SKM-1 treated with dmso at 0.1 percent for 144 hours (cell line): Measurements from ENCODE around the gene YWHAH.

Experiments
- DNase-seq: peaks from one replicate; lab custom pipeline; 2025; ENCODE audit not compliant: unreplicated experiment; lab: John Stamatoyannopoulos, UW

YWHAH gene

GRCh38 chr22:31922534-31922933 is 21.8 kb upstream of the YWHAH start:
- peak; percentile 35 for DNase-seq

GRCh38 chr22:31923136-31923535 is 21.2 kb upstream of the YWHAH start:
- peak; percentile 42 for DNase-seq

GRCh38 chr22:31923747-31924146 is 20.6 kb upstream of the YWHAH start:
- no peak for DNase-seq

- no peak for DNase-seq
These were observed 19.3 kb upstream of the YWHAH start for GRCh38 chr22:31925056-31925455.

GRCh38 chr22:31926024-31926423 is 18.3 kb upstream of the YWHAH start:
- no peak for DNase-seq

GRCh38 chr22:31926969-31927368 is 17.4 kb upstream of the YWHAH start:
- DNase-seq, result no peak

- DNase-seq, result no peak
These were observed 16.8 kb upstream of the YWHAH start for GRCh38 chr22:31927562-31927961.

- DNase-seq, result no peak
These were observed 15.0 kb upstream of the YWHAH start for GRCh38 chr22:31929167-31929930.

- no peak for DNase-seq
These were observed 11.5 kb upstream of the YWHAH start for GRCh38 chr22:31932863-31933262.

GRCh38 chr22:31933406-31933805 is 10.9 kb upstream of the YWHAH start:
- no peak for DNase-seq

- DNase-seq, result no peak
These were observed 10.4 kb upstream of the YWHAH start for GRCh38 chr22:31933816-31934482.

- no peak for DNase-seq
These were observed 8.2 kb upstream of the YWHAH start for GRCh38 chr22:31935961-31936635.

- no peak for DNase-seq
These were observed 7.0 kb upstream of the YWHAH start for GRCh38 chr22:31937341-31937740.

- DNase-seq, result no peak
These were observed 6.0 kb upstream of the YWHAH start for GRCh38 chr22:31938296-31938695.

GRCh38 chr22:31940506-31940905 is 3.8 kb upstream of the YWHAH start:
- DNase-seq, result no peak

- no peak for DNase-seq
These were observed 2.2 kb upstream of the YWHAH start for GRCh38 chr22:31942091-31942490.

GRCh38 chr22:31943206-31943977 is 943 bp upstream of the YWHAH start:
- DNase-seq, result no peak

- DNase-seq, result no peak
These were observed 536 bp downstream of the YWHAH start for GRCh38 chr22:31944700-31945442.

- DNase-seq, result no peak
These were observed 1.1 kb downstream of the YWHAH start for GRCh38 chr22:31945443-31945855.

- no peak for DNase-seq
These were observed 1.8 kb downstream of the YWHAH start for GRCh38 chr22:31945971-31946680.
